HG03025 (cell line): ENCODE data around the gene KLC1.

ENCODE experiments used
- ATAC-seq: cut with Tn5 transposase; IDR thresholded peaks from one replicate; pipeline ENCODE4 v1.9.1; 2021; ENCODE audit warnings: mild to moderate bottlenecking, moderate library complexity; ENCODE audit not compliant: unreplicated experiment, low FRiP score

Gene KLC1

GRCh38 chr14:103743691-103744090, 114.7 kb downstream of the KLC1 start:
- no peak for ATAC-seq

GRCh38 chr14:103744621-103745395, 115.8 kb downstream of the KLC1 start:
- ATAC-seq = no peak

GRCh38 chr14:103745424-103745823, 116.4 kb downstream of the KLC1 start:
- ATAC-seq = no peak

GRCh38 chr14:103746701-103747100, 117.7 kb downstream of the KLC1 start:
- no peak for ATAC-seq

- no peak for ATAC-seq
These were observed 119.5 kb downstream of the KLC1 start for GRCh38 chr14:103748534-103748857.

- ATAC-seq = no peak
These were observed 120.4 kb downstream of the KLC1 start for GRCh38 chr14:103749452-103749851.

- ATAC-seq = no peak
These were observed 120.8 kb downstream of the KLC1 start for GRCh38 chr14:103749860-103750259.
